GM23248 (cell line): Measurements from ENCODE around the gene MAN2B2.

ENCODE experiments used
- EZH2 ChIP-seq: fragments of 200-600 bp; sonication (generic); IDR thresholded peaks from 2 replicates; pipeline ENCODE4 v1.6.1; 2018; ENCODE audit warnings: antibody characterized with exemption, mild to moderate bottlenecking; ENCODE audit not compliant: insufficient read depth, poor library complexity, severe bottlenecking
- EZH2phosphoT487 ChIP-seq: fragments of 200-600 bp; sonication (generic); IDR thresholded peaks from 2 replicates; pipeline ENCODE4 v1.6.1; 2018; ENCODE audit warnings: antibody characterized with exemption, moderate library complexity, mild to moderate bottlenecking, low read depth; ENCODE audit not compliant: insufficient read depth

DNA sequence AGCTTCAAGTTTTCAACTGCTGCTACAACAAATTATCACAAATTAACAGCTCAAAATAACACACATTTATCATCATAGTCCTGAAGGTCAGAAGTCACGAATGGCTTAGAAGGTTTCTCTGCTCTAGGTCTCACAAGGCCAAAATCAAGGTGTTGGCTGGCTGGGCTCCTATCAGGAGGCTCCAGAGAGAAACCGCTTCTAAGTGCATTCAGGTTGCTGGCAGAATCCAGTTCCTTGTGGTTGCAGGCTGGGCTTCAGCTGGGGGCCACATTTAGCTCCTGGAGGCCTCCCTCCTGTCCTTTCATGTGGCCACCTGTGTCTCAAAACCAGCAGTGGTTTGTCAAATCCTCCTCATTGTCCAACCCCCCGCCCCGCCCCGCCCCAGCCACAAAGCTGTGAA, 80.9 kb downstream of the MAN2B2 start:
- TF ChIP-seq EZH2phosphoT487 (no peak), EZH2 (no peak)
